ENCODE measurements around the gene STX19.
"Not testable (repeated sequence)": the region's sequence is repeated elsewhere in the genome, so short reads cannot be mapped to it uniquely, and the experiment has no call there.

The STX19 gene

GRCh38 chr3:93973131-93974126 lies 55.0 kb downstream of the STX19 start, which contains the start of gene PROS1:
PROS1 (minus strand) TSS chr3:93973896; CDS start chr3:93973749, 147 bp downstream.
- peak; percentile 10 for DNase-seq (ENCODE audit: low read depth)

DNA sequence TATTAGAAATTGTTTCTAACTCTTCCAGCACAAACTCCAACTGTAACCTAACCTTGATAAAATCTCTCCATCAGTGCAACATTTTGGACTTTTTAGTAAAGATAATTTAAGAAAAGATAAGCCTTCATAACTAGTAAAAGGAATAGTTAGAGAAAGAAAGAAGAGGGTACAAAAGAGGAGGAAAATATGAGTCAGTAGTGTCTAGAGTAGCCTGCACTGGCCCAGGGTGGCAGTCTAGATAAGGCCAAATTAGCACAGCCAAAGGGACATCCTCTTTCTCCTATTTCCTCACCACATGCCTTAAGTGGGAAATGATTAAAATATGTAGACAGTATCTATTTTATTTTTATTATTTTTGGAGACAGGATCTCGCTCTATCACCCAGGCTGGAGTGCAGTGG lies 58.4 kb downstream of the STX19 start:
- no peak for DNase-seq (ENCODE audit: low read depth)

DNA sequence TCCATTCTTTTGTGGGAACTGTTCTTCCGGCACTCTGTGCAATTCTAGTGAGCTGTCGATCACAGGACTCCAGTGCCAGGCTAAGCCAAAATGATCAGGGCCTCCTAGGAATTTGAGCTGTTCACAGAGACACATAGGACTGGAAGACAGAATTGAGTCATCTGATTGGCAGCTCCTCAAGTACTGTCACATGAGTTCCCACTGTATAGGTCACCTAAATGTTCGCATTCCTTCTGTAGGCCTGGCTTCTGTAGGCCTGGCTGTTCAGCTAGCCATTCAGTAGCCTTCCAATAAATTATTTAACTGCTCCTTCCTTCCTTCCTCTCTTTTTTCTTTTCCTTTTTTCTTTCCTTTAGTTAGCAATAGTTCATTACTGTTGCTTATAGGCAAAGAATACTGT lies 59.0 kb downstream of the STX19 start:
- DNase-seq (ENCODE audit: low read depth) = no peak

DNA sequence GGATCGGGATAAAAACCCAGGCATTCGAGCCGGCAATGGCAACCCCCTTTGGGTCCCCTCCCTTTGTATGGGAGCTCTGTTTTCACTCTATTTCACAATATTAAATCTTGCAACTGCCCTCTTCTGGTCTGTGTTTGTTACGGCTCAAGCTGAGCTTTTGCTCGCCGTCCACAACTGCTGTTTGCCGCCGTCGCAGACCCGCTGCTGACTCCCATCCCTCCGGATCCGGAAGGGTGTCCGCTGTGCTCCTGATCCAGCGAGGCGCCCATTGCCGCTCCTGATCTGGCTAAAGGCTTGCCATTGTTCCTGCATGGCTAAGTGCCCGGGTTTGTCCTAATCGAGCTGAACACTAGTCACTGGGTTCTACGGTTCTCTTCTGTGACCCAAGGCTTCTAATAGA lies 63.3 kb downstream of the STX19 start:
- not testable (repeated sequence) for DNase-seq (ENCODE audit: low read depth)

All from activated T-cell treated with anti-CD3 and anti-CD28 coated beads for 1 hour (primary cell).